HG02571 (cell line): Measurements from ENCODE around the gene NCAPG2.

Experiments used
- ATAC-seq: cut with Tn5 transposase; IDR thresholded peaks from one replicate; pipeline ENCODE4 v1.9.1; 2021; ENCODE audit warnings: mild to moderate bottlenecking, moderate library complexity; ENCODE audit not compliant: unreplicated experiment

Gene NCAPG2

DNA sequence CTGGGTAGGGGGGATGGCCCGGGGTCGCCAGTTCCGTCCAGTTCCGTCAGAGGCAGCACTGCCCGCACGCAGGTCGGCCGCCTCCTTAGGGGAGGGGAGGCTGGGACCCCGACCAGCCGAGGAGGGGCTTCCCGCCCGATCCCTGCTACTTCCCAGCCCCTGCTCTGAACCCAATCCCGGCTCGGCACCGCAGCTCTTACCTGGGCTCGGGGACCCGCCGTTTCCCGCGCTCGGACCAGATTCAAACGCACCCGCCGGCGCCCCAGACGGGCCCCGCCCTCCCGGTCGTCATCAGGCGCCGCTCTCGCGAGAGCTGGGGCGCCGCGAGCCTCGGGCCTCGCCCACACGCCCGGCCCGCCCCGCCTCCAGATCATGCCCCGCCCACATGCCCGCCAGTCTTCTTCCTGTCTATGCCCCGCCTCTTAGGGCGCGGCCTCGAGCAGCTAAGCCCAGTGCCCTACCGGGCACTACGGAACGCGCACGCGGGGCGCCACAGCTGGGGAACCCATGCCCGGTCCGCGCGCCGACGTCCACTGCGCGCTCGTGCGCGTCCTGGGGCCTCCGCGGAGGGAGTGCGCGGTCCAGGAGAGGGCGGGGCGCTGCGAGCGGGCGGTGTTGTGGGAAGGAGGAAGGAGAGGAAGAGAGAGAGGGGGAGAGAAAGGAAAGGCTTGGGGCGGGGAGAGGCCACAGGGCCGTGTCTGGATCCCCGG, at the start of gene NCAPG2:
NCAPG2 (minus strand) TSS at position 281 of the 710 bp plus-strand sequence. CDS start 2,905 bp downstream, outside the sequence.
- ATAC-seq: peak; percentile 98

DNA sequence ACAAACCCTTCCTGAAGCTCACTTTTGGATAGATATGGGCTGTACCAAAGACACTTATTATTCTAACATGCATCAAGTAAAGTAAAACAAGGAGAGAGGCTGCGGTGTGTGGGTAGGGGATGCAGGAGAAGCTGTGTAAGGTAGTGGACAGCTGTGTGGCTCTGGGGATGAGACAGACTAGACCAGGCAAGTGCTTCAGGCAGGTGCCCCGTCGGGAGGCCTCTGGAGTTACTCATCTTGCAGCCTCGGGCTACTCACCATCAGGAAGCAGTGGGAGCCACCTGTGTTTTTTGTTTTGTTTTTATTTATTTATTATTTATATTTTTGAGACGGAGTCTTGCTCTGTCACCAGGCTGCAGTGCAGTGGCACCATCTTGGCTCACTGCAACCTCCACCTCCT, 49.3 kb upstream of the NCAPG2 start:
- no peak for ATAC-seq

DNA sequence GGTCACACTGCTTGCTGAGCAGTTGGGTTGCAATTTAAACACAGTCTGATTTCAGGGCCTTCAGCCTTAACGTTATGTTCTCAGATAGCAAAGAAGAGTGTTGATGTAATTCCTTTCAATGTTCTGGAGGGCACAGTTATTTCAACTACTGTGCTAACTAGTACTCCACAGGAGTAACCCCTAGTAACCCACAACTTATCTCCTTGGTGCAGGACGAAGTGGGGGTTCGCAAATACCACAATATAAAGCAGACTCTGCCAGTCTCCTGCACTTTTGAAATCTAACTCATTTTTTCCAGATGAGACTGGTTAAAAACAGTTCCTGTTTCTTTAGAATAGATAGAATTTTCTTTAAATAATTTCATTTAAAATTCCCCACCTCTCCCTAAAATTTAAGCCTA, 47.1 kb upstream of the NCAPG2 start:
- no peak for ATAC-seq

GRCh38 chr7:158751199-158751598, 46.6 kb upstream of the NCAPG2 start:
- no peak for ATAC-seq

DNA sequence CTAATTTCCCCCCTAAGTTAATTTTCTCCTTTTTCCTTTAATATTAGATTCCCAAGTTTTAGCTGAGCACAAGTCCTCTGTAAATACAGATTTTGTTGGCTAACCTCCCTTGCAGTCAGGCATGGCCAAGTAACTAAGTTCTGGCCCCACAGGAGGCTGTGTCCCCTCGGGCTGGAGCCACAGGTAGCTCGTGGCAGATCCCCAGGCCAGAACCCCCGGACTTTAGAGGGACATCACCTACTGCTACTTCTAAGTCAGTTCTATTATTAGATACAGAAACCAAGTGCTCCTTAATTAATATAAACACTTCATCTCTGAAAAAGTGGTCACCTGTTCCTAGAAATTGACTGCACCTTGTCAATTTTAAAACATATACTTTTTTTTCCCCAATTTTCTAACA, 46.1 kb upstream of the NCAPG2 start:
- no peak for ATAC-seq

- no peak for ATAC-seq
These were observed 44.8 kb upstream of the NCAPG2 start for GRCh38 chr7:158749396-158749795.

DNA sequence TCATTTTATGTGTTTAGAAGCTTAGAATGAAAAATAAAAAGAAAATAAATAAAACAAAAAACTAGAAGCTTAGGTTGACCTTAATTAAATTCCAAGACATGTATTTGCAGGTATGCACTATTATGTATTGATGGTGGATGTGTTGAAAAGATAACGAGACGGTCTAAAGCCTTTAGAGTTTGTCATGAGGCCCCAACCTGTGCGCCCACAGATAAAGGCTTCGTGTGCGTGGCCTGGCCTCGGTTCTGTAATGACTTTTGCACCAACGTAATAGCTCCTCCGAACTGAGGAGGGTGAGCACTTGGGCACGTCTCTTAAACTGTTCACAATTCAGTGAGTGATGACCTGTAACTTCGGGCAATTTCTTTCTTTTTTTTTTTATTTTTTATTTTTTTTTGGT, 43.7 kb upstream of the NCAPG2 start:
- ATAC-seq: no peak

- ATAC-seq: no peak
These were observed 42.8 kb upstream of the NCAPG2 start for GRCh38 chr7:158747408-158747807.

- no peak for ATAC-seq
These were observed 42.4 kb upstream of the NCAPG2 start for GRCh38 chr7:158746957-158747356.

DNA sequence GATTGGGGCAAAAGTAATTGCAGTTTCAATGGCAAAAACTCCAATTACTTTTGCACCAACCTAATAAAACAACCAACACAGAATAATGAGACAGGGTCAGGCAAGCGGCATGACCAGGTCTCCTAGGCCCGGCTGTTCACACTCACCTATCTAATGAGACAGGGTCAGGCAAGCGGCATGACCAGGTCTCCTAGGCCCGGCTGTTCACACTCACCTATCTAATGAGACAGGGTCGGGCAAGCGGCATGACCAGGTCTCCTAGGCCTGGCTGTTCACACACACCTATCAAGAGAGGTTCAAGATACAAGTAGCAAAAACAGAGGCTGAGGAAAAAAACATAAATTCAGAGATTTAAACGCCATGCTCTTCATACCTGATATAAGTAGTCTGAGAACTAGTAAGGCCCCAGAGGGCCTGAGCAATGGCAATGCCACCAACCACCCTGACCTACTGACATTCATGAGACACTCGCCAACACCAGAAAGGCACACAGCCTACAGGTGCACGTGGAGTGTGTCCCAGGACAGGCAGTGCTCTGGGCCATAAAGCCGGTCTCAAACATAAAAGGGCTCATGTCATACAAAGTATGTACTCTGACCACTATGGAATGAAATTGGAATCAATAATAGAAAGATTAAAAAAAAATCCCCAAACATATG, 40.6 kb upstream of the NCAPG2 start:
- no peak for ATAC-seq

DNA sequence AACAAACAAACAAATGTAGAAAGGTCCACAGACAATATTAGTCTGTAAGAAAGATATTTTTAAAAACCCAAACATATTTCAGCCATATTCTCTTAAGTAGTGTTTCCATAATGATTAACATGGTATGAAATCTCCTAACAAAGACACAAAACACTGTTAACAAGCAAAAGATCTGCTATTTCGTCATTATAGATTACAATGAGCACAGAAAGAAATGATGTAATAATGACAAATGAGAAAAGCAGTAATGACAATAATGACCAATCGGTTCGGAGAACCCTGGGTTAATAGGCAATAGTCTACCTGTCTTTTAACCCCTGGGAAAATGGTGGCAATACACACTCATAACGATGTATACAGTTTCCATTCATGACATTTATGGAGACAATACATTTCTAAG, 39.5 kb upstream of the NCAPG2 start:
- ATAC-seq: no peak

DNA sequence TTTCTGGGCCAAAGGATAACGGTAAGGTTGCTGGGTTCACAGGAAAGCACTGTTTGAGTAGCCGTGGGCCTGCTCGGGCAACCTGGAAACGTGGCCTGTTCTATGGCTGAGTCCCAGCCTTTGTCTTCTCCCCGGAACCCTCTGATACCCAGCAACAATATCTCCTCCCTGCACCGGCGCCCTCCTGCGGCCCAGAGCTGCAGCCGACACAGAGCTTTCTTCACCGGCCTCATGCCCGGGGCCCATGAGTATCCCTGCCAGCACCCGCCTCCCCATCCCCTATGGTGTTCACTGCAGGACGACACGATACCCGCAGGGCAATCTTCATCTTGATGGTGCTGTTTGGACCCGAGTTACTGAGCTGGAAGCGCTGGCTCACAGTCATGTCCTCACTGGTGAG, 38.6 kb upstream of the NCAPG2 start:
- ATAC-seq: no peak

- no peak for ATAC-seq
These were observed 37.6 kb upstream of the NCAPG2 start for GRCh38 chr7:158742065-158742821.

DNA sequence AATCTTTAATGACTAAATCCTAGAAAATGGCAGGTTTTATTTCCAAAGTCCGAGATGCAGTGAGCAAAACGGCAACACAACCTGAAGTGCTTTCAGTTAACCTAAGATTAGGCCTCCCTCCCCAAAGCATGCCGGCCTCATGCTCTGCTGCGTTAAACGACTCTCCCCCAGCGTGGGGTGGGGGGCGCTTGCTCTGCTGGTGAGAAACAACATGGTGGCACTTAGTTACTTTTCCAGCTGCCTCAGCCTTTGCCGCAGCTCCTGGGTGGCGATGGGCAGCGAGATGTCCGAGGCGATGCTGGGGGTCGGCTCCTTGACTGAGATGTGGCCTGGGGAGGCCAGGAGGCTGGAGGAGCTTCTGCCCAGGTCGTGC, 36.7 kb upstream of the NCAPG2 start:
- no peak for ATAC-seq

DNA sequence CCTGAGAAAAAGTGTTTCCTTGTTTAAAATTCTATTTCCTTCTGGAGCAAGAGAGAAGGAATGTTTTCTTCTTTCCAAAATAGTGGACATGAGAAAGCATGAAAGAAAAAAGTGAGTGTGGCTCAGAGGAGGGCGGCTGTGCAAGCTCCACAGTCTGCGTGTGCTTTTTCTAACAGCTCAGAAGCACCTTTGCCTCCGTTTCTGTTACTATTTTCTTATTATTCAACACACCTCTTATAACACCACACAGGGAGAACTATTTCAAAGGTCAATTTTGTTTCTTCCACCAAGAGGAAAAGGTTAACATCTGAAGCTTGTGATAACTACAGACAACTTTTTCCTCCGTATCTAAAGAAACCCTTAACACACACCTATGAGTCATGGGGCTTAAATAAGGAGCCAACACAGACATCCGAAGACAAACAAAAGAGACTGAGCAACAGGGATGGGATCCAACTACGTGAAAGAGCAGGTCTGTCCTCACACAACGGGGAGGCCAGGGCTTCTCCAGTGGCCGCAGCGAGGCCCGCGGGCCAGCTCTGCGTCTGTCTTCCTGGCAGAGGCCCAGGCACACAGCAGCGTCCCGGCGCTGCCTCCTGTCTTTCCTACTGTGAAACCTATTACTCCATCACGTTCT, 36.2 kb upstream of the NCAPG2 start:
- ATAC-seq: no peak

DNA sequence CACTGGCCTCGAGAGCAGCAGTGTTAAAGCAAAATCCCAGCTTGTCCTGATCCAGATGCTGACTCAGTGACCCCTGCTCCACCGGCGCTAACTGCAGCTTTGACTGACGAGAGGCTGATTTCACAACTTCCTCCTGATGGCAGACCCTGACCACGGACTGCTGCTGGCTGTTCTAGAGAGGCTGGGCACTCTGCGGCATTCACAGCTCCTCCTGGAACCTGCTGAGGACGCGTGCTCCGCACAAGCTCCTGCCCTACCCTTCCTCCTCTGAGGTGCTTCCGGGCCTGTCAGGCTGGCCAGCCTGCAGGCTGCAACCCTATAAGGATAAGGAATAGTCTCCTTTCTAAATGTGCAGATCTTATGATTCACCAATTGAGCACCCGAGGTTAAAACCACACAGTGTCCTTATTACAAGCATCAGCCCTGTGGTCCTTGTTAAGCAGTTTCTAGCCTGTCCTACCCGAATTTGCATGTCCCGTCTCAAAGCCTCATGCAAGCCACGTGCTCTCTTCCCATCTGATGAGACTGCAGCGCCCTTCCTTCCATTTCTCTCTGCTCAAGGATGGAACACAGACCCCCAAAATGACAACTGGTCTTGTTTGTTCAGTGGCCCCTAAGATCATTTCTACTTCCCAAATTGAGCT, 35.5 kb upstream of the NCAPG2 start:
- ATAC-seq: no peak

DNA sequence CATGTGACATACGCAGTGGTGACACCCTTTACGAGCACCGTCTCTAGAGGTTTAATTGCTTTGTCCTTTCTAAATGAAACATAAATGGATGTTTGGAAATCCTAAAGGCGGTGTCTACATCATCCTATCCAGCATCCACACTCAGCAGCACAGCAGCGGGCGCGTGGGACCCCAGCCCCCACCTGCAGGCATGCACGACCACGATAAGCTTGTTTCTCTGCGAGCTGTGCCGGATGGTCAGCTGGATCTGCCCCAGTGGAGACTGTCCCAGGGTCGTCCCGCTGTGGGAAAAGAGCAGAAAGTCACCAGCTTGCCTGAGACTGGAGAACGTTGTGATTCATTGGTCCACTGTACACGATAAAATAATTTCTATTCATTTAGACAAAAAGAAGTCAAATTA, 34.2 kb upstream of the NCAPG2 start:
- ATAC-seq: no peak

DNA sequence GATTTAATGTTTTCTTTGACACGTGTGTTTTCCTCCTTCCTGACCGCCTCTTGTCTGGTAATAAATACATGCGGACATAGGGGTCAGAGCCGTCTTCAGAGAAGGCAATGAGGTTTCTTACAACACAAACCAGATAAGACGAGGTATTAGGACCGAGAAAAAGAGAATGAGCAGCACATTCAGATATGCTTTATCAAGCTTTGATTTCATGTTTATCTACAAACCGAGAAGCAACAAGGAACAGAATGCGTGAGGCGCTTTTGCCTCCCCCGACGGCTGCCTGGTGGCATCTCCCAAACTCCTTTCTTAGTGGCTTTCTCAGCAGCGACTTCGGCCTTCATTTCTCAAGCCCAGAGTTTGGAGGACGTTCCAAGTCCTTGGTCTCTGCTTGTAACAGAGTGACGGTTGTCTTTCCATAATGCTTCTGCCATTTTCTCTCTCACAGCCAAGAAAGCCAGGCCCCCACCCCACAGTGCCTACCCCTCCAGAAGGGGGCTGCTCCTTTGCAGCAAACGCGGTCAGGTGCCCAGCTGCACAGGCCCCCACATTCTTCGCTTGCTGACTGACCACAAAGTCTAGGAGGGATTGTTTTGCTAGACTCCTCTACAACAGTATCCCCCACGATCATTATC, 32.6 kb upstream of the NCAPG2 start:
- ATAC-seq: no peak

DNA sequence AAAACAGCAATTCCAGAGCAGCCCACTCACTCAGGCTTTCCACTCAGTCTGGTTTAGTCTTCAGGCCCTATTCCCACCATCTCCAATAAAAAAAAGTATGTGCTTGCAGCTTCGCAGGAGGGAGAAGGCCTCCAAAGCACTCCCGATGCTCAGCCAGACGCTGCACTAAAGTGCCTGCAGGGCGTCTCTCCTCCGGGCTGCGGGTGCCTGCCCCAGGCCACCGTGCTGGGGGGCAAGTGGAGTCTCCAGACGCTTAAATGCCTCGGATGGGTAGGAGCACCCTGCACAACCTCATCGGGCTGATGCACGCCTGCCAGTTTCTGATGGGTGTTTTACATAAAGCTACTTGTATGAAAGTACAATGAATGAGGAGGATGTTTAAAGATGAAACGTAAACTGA, 31.3 kb upstream of the NCAPG2 start:
- no peak for ATAC-seq

- ATAC-seq: no peak
These were observed 30.3 kb upstream of the NCAPG2 start for GRCh38 chr7:158734861-158735260.
